K562 (cell line): ENCODE measurements around the gene TYW1. TPM values are rescaled to one million over a fixed set of nuclear protein-coding genes. Genes with fewer than 3 reads are reported as not detected.
"Not testable (repeated sequence)": the region's sequence is repeated elsewhere in the genome, so short reads cannot be mapped to it uniquely, and the experiment has no call there.

Source experiments
- ATAC-seq: fragments of 200-7000 bp; cut with Tn5 transposase; 3 replicates; pipeline ENCODE4 v1.9.1; 2020; ENCODE audit warnings: moderate library complexity
- BruUV-seq: library from RNA; stranded (reverse); fragments of 400-500 nt; replicated peaks from 2 replicates; lab custom pipeline; 2021; lab: Mats Ljungman, UMichigan
- CTCF ChIA-PET: fragments of 300-600 bp; formaldehyde crosslinking; extraction: SDS; loops from one replicate; lab custom pipeline; 2021; ENCODE audit warnings: low intra/inter-chr PET ratio; lab: Yijun Ruan, JAX
- POLR2A ChIA-PET: fragments of 300-600, 350-650 bp; sonication (Branson Sonifier 250); formaldehyde crosslinking; extraction: SDS; loops from one replicate; lab custom pipeline; 2021; ENCODE audit warnings: antibody characterized with exemption, inconsistent platforms; lab: Yijun Ruan, JAX
- DNase-seq, 4 experiments: peaks; one replicate each; pipeline versions ENCODE4 v3.0.0 to v3.0.0-alpha.2; 2011 to 2018; ENCODE audit warnings: low spot score in 3 of 4, mixed read lengths in 3 of 4; ENCODE audit errors: extremely low read depth in 1 of 4
- FAIRE-seq: peaks from 2 replicates; lab custom pipeline; 2011; peaks lifted over from hg19 to GRCh38; lab: Jason Lieb, UNC
- H2AFZ ChIP-seq: 2 replicates; pipeline ENCODE4 v1.6.0; 2011; ENCODE audit warnings: low read depth, low read length, control low read depth, inconsistent platforms
- H3K27ac ChIP-seq: fragments of 200-600 bp; 3 replicates; pipeline ENCODE4 v1.8.0; 2011; ENCODE audit warnings: low read depth, mild to moderate bottlenecking, control low read depth, inconsistent platforms, low read length, moderate library complexity, mixed read lengths; ENCODE audit errors: extremely low read depth
- H3K27me3 ChIP-seq, 2 experiments: fragments of 300-600 bp in 1 of 2; 2 replicates in 1 of 2; 3 replicates in 1 of 2; pipeline versions ENCODE4 v1.6.0 to v1.8.0; 2011; ENCODE audit warnings: inconsistent platforms in 2 of 2, low read length in 2 of 2, mild to moderate bottlenecking in 1 of 2, mixed read lengths in 1 of 2, moderate library complexity in 1 of 2; ENCODE audit not compliant: control insufficient read depth in 2 of 2, insufficient read depth in 2 of 2
- H3K36me3 ChIP-seq: fragments of 300-600 bp; 3 replicates; pipeline ENCODE4 v1.8.0; 2011; ENCODE audit warnings: mild to moderate bottlenecking, low read length, inconsistent platforms; ENCODE audit not compliant: control insufficient read depth, insufficient read depth
- H3K4me1 ChIP-seq, 2 experiments: fragments of 200-600 bp in 1 of 2; replicated peaks in 1 of 2; 2 replicates in 1 of 2; 3 replicates in 1 of 2; pipeline versions ENCODE4 v1.5.1 to v1.8.0; 2011; ENCODE audit warnings: inconsistent platforms in 2 of 2, low read length in 2 of 2, mild to moderate bottlenecking in 1 of 2, mixed read lengths in 1 of 2, moderate library complexity in 1 of 2; ENCODE audit not compliant: control insufficient read depth in 2 of 2, insufficient read depth in 2 of 2
- H3K4me2 ChIP-seq: 2 replicates; pipeline ENCODE4 v1.6.1; 2011; ENCODE audit warnings: low read length, control low read depth, inconsistent platforms, mixed read lengths; ENCODE audit not compliant: insufficient read depth
- H3K4me3 ChIP-seq: fragments of 200-600 bp; sonication (generic), shearing (Covaris generic); 2 replicates; pipeline ENCODE4 v1.5.1; 2016; ENCODE audit warnings: control low read depth, inconsistent platforms
- H3K79me2 ChIP-seq: fragments of 200-600 bp; 3 replicates; pipeline ENCODE4 v1.8.0; 2011; ENCODE audit warnings: low read length, inconsistent platforms; ENCODE audit not compliant: control insufficient read depth, insufficient read depth
- H3K9ac ChIP-seq, 2 experiments: 2 replicates each; pipeline versions ENCODE4 v1.6.0 to v1.6.1; 2011; ENCODE audit warnings: low read depth in 2 of 2, low read length in 2 of 2, control low read depth in 1 of 2, inconsistent platforms in 1 of 2, mild to moderate bottlenecking in 1 of 2, mixed read lengths in 1 of 2; ENCODE audit not compliant: insufficient read depth in 1 of 2
- H3K9me1 ChIP-seq: one replicate; pipeline ENCODE4 v1.6.0; 2011; ENCODE audit warnings: inconsistent platforms, mild to moderate bottlenecking, low read length, moderate library complexity; ENCODE audit not compliant: control insufficient read depth, insufficient read depth
- H3K9me3 ChIP-seq: replicated peaks from 2 replicates; pipeline ENCODE4 v1.5.1; 2011; ENCODE audit warnings: low read depth, low read length, inconsistent platforms; ENCODE audit not compliant: control insufficient read depth, insufficient read depth
- H4K20me1 ChIP-seq: replicated peaks from 2 replicates; pipeline ENCODE4 v1.6.1; 2011; ENCODE audit warnings: low read length, inconsistent platforms, mixed read lengths; ENCODE audit not compliant: control insufficient read depth, insufficient read depth
- HDAC1 ChIP-seq, 2 experiments: fragments of 450-650 bp; IDR thresholded peaks; 2 replicates each; pipeline ENCODE4 v1.6.1; 2016 to 2017; ENCODE audit warnings: inconsistent platforms in 1 of 2, mild to moderate bottlenecking in 1 of 2, moderate library complexity in 1 of 2
- HDGF ChIP-seq: fragments of 450-650 bp; IDR thresholded peaks from 2 replicates; pipeline ENCODE4 v1.6.1; 2016
- MAFG ChIP-seq: fragments of 450-650 bp; conservative IDR thresholded peaks from 2 replicates; pipeline ENCODE4 v1.6.1; 2016; ENCODE audit warnings: missing genetic modification characterization, missing compliant biosample characterization
- NFE2 ChIP-seq: IDR thresholded peaks from 2 replicates; pipeline ENCODE4 v1.6.1; 2014; ENCODE audit warnings: antibody characterized with exemption, low read depth
- ZEB2 ChIP-seq: fragments of 450-650 bp; IDR thresholded peaks from 2 replicates; pipeline ENCODE4 v1.6.1; 2016
- ZNF316 ChIP-seq: fragments of 450-650 bp; IDR thresholded peaks from 2 replicates; pipeline ENCODE4 v1.6.1; 2016
- WGBS: fragments of 100-300 bp; shearing (Covaris generic); methylation state at CpG from one replicate; pipeline ENCODE4 v1.1.6; 2016; ENCODE audit warnings: low coverage, mixed read lengths; ENCODE audit not compliant: insufficient coverage; ENCODE audit errors: missing lambda C conversion rate; 5-methylcytosine and 5-hydroxymethylcytosine counted together
- in situ Hi-C: fragments of 300-500 bp; cut with MboI; formaldehyde crosslinking; loops from 4 replicates; pipeline ENCODE4 v1.15.0; 2018; ENCODE audit warnings: inconsistent platforms, mixed read lengths
- intact Hi-C: fragments of 100-400 bp; cut with micrococcal nuclease; formaldehyde crosslinking; loops from 2 replicates; pipeline ENCODE4 v1.14.2; 2022
- polyA plus RNA-seq, 8 experiments: library from polyadenylated mRNA; depleted of rRNA in 4 of 8; stranded (reverse) in 5 of 8; unstranded in 3 of 8; fragments of >200 nt; fragmentation: Nextera tagmentation in 2 of 8; fragmentation: Illumina TruSeq in 1 of 8; extraction: Ambion mirVana in 2 of 8; extraction: Trizol in 1 of 8; gene quantifications; 2 replicates each; pipeline versions ENCODE4 v1.2.1 to v1.2.3, GENCODE V29; 2011 to 2014; ENCODE audit warnings: inconsistent platforms in 1 of 8, missing spikeins in 1 of 8
- total RNA-seq, 7 experiments: library from RNA; depleted of rRNA in 6 of 7; stranded (reverse); fragments of >200 nt in 6 of 7; fragmentation: Illumina TruSeq in 2 of 7; extraction: Trizol in 2 of 7; gene quantifications; 2 replicates each; pipeline versions ENCODE4 v1.2.1 to v1.2.3, GENCODE V29; 2011 to 2021; ENCODE audit warnings: low replicate concordance in 1 of 7

The TYW1 gene
- total and polyA plus RNA-seq, 9 of the 15 experiments (the other 6 are each of a cell fraction or from before 2014, with no cell fraction given), result 17.4 to 32.0 (median 26.2) TPM

DNA sequence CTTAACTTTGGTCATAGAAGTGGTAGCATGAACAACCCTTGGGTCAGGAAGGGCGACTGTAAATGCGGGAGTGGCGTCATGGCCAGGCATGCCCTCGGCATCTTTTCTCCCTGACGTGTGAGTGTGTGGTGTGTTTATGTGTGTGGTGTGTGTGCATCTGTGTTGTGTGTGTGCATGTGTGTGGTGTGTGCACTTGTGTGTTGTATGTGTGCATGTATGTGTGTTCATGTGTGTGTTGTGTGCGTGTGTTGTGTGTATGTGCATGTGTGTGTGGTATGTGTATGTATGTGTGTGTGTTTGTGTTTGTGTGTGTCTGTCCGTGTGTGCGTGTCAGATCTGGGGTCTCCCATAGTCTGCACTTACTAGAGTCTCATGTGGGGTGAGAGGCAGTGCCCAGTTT lies 192.5 kb downstream of the TYW1 start (continued):
- TF ChIP-seq HDAC1 (IDR thresholded peaks at IDR 0.05), result 0 out of 4 replicates have a peak, but pooled peaks of 1 of the 2 experiments have one; percentile 40
- peak; percentile 91 for TF ChIP-seq HDGF
- TF ChIP-seq, all 486 proteins: peak for 15; not testable (repeated sequence) for 471

GRCh38 chr7:67189801-67190465 lies 193.3 kb downstream of the TYW1 start:
- peak; percentile 35 for ATAC-seq
- H3K4me2 ChIP-seq, POLR2A ChIA-PET, H3K36me3 ChIP-seq, H3K79me2 ChIP-seq, DNase-seq, H2AFZ ChIP-seq, H3K27ac ChIP-seq, intact Hi-C loops, in situ Hi-C loops, H3K4me3 ChIP-seq, H3K9me3 ChIP-seq, H3K9me1 ChIP-seq, H3K9ac ChIP-seq, H3K27me3 ChIP-seq: not testable (repeated sequence)
- peak; percentile 64 for TF ChIP-seq ZNF316
- 0 out of 2 replicates have a peak, but pooled peaks have one; percentile 16 for TF ChIP-seq NFE2
- TF ChIP-seq ZEB2, result peak; percentile 58; the same call in 1 of the 2 replicates
- TF ChIP-seq MAFG (tag), result peak; percentile 30; the same call in 1 of the 2 replicates
- TF ChIP-seq, all 486 proteins: peak for 4; not testable (repeated sequence) for 482
- WGBS, result 30% methylated on average over 4 of the region's 4 CpGs
- CTCF ChIA-PET, H4K20me1 ChIP-seq, BruUV-seq: not testable (repeated sequence)
- FAIRE-seq, result peak; percentile 49
- H3K4me1 ChIP-seq, result peaks cover 0 to 11% of the 10 kb centered on the region in 2 experiments; a peak in 3 of 5 replicates
